OCI-M1 (cell line): ENCODE data around the gene GHDC.
A peak's percentile ranks its signal among the peaks of the same experiment; 100 is the strongest.
"Not testable (repeated sequence)": the region's sequence is repeated elsewhere in the genome, so short reads cannot be mapped to it uniquely, and the experiment has no call there.

Experiments used
- DNase-seq: peaks from one replicate; lab custom pipeline; 2025; lab: John Stamatoyannopoulos, UW

Gene GHDC, protein sequence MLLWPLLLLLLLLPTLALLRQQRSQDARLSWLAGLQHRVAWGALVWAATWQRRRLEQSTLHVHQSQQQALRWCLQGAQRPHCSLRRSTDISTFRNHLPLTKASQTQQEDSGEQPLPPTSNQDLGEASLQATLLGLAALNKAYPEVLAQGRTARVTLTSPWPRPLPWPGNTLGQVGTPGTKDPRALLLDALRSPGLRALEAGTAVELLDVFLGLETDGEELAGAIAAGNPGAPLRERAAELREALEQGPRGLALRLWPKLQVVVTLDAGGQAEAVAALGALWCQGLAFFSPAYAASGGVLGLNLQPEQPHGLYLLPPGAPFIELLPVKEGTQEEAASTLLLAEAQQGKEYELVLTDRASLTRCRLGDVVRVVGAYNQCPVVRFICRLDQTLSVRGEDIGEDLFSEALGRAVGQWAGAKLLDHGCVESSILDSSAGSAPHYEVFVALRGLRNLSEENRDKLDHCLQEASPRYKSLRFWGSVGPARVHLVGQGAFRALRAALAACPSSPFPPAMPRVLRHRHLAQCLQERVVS

DNA sequence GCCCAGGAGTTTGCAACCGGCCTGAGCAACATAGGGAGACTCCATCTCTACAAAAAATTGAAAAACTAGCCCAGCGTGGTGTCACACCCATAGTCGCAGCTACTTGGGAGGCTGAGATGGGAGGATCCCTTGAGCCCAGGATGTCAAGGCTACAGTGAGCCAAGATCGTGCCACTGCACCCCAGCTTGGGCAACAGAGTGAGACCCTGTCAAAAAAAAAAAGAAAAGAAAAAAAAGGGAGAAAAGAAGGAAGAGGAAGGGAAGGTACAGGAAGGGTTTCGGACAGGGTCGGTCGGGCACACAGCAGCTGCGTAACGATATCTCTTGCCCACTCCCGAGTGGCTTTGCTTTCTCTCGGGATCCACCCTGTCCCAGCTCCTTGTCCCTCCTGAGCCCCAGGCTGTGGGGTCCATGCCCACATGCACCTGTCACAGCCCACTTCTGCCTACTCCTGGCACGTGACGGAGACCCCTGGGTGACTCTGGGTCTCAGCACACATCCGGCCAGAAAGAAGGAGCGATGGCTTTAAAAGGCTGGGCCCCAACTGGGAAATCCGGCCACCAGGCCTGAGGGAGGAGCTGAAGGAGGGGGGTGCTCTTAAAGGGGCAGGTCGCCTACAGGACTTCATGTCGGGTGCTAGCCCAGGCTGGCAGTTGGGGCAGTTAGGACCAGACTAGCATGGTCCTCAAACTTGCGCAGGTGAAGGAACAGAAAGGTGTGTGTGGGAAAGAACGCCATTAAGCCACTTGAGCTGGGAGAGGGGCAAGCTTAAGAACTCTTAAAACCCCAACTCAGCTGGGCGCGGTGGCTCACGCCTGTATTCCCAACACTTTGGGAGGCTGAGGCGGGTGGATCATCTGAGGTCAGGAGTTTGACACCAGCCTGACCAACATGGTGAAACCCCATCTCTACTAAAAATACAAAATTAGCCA lies at the start of gene GHDC:
GHDC (minus strand) TSS at position 526 of the 931 bp plus-strand sequence. CDS start 913 bp downstream, outside the sequence.
- peak; percentile 91 for DNase-seq

DNA sequence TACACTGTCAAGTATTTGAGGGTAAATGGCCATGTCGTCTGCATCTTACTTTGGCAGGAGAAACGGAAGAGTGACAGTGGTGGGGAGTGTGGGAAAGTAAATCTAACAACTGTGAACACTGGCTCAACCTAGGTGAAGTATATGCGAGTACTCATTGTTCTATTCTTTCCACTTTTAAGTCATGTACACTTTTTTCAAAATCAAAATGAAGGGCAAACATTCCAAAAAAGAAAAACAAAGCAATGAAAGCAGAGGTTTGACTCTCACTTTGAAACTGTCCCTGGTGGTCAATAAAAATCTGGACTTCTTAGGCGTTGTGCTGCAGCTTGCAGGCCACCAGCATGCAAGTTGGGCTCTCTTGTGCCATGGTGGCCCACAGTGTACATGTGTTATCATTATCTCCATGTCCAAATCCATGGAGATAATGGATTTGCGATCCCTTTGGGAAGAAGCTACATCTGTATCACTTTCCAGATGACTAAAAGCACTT lies 49.2 kb upstream of the GHDC start:
- no peak for DNase-seq

DNA sequence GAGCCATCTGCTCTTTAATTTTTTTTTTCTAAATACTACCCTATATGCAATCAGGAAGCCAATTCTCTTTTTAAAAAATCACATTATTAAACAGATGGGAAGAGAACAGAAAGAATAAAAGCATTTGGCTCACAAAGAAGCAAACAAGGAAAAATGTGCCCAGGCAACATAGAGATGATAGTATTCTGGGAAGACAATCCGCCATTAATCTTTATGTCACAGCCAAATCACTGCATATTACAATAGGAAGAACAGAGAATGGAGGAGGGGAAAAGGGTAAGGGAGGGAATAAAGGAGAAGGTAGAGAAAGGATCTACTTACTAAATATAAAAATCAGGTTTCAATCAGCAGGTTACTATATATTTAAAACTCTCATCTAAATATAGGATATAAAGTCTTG lies 47.6 kb upstream of the GHDC start:
- no peak for DNase-seq

DNA sequence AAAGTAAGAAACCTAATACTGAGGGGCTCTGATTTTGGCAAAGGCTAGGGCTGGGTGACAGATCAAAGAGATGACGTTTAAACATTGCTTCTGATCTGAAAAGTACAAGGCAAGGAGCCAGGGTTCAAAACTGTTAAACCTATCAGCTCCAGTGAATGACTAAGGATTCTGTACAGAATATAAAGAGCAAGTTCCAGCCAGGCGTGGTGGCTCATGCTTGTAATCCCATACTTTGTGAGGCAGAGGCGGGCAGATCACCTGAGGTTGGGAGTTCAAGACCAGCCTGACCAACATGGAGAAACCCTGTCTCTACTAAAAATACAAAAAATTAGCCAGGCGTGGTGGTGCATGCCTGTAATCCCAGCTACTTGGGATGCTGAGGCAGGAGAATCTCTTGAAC lies 46.6 kb upstream of the GHDC start:
- not testable (repeated sequence) for DNase-seq

DNA sequence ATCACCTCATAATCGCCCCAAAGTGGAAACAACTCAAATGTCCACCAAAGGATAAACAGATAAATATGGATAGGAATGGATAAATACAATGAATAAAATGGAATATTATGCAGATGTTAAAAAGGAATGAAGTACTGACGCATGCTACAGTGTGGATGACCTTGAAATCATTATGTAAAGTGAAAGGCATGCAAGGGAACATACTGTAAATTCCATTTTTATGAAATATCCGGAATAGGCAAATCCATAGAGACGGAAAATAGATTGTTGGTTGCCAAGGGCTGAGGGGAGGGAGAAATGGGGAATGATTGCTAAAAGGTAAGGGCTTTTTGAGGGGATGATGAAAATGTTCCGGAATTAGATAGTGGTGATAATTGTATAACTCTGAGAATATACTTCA lies 45.9 kb upstream of the GHDC start:
- no peak for DNase-seq

DNA sequence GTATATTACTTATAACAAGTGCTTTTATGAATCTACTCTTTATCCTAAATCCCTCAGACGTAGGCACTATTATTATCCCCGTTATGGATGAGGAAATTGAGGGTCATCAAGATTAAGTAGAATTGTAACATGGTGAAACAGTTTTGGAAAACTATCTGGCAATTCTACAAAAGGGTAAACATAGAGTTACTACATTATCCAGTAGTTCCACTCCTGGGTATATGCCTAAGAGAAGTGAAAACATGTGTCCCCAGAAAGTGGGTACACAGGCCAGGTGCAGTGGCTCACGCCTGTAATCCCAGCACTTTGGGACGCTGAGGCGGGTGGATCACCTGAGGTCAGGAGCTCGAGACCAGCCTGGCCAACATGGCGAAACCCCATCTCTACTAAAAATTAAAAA lies 45.3 kb upstream of the GHDC start:
- not testable (repeated sequence) for DNase-seq

DNA sequence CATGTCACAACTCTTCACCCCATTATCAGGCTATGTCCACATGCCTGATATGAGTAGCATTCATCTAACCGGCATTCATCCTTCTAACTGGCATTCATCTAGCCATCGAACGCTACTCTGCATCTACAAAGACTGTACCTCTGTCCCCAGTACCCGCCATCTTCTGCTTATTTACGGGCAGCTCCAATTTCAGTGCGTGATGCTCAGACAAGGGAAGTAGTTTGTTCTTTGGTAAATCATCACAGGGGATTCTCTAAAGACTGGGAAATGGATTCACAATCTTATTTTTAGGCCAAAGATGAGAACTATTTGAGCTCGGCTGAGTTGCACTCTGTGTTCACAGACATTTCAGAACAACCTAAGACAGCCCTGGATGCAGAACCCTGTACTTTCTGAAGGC lies 42.5 kb upstream of the GHDC start:
- no peak for DNase-seq

DNA sequence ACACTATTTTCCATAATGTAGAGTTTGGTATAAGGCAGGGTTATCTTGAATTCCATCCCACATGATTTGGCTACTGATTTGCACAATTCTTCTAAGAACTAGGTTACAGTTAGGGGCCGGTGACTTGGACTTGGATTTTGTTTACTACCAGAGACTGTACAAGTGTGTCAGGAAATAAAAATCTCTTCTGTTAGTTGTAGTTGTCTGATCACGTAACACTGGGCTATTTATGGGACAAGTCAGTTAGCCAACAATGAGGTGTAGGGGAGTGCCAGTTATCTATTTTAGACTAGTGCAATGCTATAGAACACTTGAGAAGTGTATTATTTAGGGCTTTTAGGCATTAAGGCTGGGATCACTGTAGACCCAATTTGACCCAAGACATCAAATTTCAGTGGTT lies 39.7 kb upstream of the GHDC start:
- peak; percentile 9 for DNase-seq

DNA sequence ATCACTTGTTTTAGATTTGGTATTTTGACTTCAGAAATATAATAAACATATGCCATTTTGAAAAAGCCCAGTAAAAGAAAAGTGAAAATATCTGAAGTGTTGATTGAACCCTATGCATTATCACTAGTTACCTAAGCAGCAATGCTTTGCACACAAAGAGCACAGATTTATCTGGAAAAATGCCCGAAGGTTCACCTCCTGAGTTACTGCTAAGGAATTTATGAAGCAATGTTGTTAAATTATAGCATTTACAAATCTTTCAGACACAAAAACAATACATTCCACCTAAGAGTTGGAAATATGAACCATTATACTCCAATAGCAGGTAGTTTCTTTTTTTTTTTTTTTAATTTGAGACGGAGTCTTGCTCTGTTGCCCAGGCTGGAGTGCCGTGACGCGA lies 38.9 kb upstream of the GHDC start:
- no peak for DNase-seq

DNA sequence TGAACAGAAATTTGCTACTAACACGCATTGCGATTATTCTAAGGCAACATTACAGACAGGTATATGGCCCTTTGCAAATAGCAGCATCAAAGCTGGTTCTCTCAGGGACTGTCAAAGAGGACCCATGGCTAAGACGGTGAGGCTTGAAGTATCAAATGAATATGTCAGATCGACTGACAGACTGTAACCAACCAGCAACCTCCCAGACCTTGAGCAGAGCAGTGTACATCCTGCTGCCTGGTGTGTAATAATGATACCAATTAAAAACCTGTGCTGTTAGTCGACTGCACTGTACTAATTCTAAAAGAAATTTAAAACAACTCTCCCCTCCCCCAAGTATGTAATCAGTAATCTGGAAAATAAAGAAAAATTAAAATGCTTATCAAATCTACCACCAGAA lies 35.9 kb upstream of the GHDC start:
- no peak for DNase-seq

DNA sequence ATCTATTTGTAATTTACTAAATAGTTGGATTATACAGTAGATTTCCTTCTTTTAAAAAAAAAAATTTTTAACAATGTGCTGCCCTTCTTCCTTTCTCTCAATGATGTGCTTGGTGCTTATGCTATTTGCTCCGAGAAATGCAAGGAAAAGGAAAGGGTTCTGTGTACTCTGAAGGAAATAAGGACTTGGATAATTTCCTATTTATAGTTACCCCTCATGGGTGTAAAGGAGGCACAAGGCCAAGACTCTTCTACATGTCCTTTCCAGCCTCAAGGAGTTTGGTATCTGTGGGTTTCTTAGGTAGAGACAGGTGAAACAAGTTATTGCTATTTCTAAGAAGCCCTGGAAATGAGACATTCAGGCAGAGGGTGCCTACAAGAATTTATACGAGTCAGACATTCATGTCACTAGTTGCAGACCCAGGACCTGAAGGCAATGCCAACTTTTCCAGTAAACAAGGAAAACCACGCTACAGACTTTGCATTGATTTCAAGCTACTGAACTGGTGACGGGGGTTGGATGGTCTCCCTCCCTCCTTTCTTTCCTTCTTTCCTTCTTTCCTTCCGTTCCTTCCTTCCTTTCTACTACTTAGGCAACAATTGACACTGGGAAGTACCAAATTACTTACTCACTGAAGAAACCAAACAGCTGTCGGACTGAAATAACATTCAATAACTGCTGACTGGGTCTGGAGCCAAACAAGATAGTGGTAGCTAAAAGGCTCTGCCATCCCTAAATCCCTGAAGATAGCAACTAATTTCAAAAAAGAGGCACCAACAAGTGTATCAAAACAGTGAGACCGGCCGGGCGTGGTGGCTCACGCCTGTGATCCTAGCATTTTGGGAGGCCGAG lies 33.8 kb upstream of the GHDC start:
- DNase-seq: no peak

DNA sequence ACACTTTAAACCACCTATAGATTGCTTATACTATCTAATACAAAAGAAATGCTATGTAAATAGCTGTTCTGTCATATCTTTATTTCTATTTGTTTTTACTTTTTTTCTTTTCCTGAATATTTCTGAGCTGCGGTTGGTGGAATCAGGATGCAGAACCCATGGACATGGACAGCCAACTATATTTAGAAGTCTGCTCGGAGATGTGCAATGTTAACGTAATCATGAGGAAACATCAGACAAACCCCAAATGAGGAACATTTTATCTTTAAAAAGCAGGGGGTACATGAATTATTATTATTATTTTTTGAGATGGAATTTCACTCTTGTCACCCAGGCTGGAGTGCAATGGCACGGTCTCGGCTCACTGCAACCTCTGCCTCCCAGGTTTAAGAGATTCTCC lies 31.4 kb upstream of the GHDC start:
- no peak for DNase-seq

DNA sequence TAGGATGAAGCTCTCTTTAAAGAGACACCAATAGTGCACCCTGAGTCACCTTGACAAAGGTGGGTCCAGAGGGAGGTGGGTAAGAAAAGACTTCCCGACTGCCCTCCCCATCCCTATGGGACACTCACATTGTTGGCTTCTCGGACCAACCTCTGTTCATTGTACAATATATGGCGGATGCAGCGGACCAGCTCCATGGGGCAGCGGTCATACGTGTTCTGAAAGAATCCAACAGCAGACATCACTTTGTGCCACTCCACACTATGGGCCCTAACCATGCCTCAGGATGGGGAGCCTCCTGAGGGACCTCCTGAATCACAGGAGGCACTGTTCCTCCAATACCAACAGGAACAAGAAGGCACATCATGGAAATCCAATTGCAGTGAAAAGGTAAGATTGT lies 30.4 kb upstream of the GHDC start:
- DNase-seq: no peak

DNA sequence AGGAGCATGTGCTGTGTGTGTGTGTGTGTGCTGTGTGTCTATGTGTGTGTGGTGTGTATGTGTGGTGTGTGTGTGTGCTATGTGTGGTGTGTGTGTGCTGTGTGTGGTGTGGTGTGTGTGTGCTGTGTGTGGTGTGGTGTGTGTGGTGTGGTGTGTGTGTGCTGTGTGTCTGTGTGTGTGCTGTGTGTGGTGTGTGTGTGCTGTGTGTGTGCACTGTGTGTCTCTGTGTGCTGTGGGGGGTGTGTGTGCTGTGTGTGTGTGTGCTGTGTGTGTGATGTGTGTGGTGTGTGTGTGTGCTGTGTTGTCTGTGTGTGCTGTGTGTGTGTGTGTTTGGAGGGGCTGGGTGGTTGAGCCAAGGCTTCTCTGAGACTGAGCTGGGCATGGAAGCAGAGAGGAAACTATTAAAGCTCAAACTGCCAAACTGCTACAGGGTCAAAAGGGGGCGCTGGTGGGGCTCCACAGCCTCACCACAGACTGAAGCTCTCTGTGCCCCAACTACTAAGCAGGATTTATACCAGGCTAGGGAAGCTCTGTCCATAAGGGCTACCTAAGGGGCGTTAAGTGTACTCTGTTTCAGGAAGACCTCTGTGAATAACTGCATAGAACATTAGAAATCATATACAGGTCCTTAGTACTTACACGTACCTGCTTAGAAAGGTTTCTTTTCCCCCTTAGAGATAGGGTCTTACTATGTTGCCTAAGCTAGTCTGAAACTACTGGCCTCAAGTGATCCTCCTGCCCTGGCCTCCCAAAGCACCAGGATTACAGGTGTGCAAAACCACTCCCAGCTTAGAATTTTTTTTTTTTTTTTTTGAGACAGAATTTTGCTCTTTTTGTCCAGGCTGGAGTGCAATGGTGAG lies 27.8 kb upstream of the GHDC start:
- peak; percentile 70 for DNase-seq

DNA sequence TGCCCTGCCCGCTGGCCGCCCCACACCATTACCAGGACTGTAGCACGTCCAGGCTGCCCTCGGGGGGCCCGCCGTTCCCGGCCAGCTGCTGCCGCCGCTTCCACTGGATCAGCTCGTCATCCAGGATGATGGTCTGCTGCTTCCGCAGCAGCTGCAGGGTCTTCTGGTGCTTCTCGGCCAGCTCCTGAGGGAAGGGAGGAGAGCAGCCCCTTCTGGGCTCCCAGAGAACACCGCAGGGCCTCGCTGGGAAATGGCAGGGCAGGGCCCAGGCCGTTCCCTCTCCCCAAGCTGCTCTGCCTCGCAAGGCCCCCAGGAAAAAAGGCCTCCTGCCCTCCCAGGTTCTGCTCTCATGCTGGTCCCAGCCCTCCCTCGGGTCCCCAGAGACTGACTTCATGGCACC lies 25.0 kb upstream of the GHDC start:
- DNase-seq: not testable (repeated sequence)

DNA sequence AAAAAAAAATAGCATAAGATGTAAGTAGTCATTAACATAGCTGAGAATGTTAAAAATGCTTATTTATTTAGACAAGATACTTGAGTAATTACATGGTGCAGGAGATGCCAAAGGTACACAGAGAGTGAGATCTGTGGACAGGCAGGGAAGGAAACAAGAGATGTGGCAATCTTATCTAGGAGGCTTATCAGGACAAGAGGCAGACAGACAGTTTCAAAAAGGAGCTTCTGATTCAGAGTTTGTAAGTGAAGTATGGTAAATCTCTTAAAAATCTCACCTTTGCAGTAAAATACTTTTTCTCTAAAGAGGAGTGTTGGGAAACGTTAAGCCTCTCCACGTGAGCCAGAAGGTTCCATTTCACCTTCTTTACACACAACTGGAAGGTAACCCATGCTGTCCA lies 19.9 kb upstream of the GHDC start:
- no peak for DNase-seq

DNA sequence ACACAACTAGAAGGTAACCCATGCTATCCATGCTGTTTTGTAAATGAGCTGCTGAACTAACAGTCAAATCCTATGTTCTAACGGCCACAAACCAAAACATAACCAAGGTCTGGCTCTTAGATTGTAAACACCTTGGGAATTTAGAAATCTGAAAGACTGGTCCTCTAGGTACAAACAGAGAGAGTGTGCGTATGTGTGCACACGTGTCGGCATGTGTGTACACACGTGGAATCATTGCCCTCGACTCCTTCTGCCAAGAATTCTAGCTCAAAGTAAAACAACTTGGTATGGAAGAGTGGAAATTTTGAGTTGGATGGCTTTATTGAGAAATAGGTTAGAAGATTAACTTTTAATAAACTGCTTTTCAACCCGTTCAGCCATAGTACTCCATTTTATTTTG lies 18.1 kb upstream of the GHDC start:
- DNase-seq: no peak

DNA sequence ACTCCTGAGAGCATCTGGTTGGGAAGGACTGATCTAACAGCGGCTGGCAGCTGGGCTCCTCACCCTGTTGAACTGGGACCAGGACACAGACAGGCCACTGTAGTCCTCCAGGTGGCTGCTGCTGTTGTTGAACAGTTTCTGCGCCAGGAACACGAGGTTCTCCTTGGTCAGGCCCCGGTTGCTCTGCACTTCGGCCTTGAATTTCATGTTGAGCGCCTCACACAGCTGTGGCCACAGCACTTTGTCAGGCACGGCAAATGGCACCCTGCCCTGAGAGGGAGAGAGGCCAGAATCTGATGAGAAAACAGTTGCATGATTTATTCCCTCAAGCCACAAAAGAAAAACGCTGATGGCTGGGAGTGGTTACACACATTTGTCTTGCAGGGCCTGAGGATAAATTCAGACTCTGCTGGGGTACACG lies 17.6 kb upstream of the GHDC start:
- DNase-seq: not testable (repeated sequence)

DNA sequence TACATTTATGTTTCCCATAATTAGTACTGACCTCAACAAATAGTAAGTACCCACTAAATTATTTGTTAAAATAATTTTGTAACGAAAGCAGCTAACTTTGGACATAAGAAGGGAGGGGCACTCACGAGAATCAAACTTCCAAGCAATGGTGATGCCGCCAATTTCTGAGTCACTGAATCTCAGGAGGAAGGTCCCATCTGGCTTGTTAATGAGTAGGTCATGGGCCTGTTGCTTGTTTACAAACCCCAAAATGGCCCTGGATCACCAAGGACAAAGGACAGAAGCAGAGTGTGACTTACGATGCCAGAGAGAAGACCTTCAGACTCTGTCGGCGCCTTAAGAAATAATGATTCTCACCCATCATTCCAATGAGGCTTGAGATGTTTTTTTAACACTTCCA lies 15.8 kb upstream of the GHDC start:
- DNase-seq: no peak

DNA sequence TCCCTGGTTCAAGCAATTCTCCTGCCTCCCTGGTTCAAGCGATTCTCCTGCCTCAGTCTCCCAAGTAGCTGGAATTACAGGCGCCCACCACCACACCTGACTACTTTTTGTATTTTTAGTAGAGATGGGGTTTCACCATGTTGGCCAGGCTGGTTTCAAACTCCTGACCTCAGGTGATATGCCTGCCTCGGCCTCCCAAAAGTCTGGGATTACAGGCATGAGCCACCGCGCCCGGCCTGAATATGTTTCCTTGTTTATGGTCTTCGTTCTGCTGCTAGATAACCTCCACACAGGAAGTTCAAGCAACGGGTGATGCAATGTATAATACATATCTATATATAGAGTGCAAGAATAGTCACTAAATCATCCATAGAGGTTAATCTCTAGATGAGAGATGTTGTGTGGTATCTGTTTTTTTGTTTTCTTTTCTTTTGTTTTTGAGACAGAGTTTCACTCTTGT lies 11.9 kb upstream of the GHDC start:
- DNase-seq: not testable (repeated sequence)

DNA sequence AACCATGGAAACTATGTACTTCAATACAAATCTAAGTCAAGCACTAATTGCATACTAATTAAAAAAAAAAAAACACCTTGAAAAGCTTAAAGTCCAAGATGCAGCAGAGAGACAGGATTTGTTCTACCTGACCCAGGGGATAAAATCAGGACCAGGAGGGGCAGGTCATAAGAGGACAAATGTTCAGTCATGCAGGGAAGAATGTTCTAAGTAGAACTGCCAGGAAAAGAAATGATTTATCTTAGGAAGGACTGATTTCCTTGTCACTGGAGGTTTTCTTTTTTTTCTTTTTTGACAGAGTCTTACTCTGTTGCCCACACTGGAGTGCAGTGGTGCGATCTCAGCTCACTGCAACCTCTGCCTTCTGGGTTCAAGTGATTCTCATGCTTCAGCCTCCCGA lies 9.1 kb upstream of the GHDC start:
- DNase-seq: no peak
